ENCODE results near the gene RC3H1. TPM values are rescaled to one million over a fixed set of nuclear protein-coding genes. Genes with fewer than 3 reads are reported as not detected.

Gene RC3H1
- total RNA-seq, 1 donor: 30.7 TPM

GRCh38 chr1:173925306-173926242, 96.6 kb downstream of the RC3H1 start:
- DNase-seq (ENCODE audit: low read depth): no peak
- H3K4me3 ChIP-seq (ENCODE audit: low read depth, low read length): no peak overlapping the region
- TF ChIP-seq, protein P1, sequence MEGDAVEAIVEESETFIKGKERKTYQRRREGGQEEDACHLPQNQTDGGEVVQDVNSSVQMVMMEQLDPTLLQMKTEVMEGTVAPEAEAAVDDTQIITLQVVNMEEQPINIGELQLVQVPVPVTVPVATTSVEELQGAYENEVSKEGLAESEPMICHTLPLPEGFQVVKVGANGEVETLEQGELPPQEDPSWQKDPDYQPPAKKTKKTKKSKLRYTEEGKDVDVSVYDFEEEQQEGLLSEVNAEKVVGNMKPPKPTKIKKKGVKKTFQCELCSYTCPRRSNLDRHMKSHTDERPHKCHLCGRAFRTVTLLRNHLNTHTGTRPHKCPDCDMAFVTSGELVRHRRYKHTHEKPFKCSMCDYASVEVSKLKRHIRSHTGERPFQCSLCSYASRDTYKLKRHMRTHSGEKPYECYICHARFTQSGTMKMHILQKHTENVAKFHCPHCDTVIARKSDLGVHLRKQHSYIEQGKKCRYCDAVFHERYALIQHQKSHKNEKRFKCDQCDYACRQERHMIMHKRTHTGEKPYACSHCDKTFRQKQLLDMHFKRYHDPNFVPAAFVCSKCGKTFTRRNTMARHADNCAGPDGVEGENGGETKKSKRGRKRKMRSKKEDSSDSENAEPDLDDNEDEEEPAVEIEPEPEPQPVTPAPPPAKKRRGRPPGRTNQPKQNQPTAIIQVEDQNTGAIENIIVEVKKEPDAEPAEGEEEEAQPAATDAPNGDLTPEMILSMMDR (IDR thresholded peaks at IDR 0.05; ENCODE audit: insufficient read depth, low read depth, low read length): no peak

DNA sequence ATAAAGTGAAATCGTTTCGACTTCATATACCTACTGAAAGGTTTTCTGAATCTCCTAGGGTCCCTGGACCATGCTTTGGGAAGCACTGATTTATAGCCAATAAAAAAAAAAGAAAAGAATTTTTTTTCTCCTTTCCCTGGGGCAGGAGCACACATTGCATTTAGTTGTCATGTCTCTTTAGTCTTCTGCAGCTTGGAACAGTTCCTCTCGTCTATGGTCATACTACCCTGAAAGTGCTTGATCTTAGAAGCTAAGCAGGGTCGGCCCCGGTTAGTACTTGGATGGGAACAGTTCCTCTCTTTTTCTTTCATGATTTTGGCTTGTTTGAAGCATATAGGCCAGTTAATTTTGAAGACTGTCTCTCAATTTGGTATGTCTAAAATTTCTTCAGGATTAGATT, 101.3 kb downstream of the RC3H1 start:
- no peak overlapping the region for H3K4me3 ChIP-seq (ENCODE audit: low read depth, low read length)
- no peak for DNase-seq (ENCODE audit: low read depth)
- TF ChIP-seq, protein P1 (IDR thresholded peaks at IDR 0.05; ENCODE audit: insufficient read depth, low read depth, low read length): no peak

GRCh38 chr1:173917635-173918493, 104.3 kb downstream of the RC3H1 start:
- no peak for DNase-seq (ENCODE audit: low read depth)

GRCh38 chr1:173917149-173917548, 105.0 kb downstream of the RC3H1 start, which contains the start of gene SERPINC1:
TSS of gene SERPINC1 (minus strand) at chr1:173917327. CDS start at chr1:173917259, 68 bp downstream.
- H3K4me3 ChIP-seq (ENCODE audit: low read depth, low read length): no peak within 1 kb of the TSS
- no peak for DNase-seq (ENCODE audit: low read depth)
- TF ChIP-seq, protein P1 (IDR thresholded peaks at IDR 0.05; ENCODE audit: insufficient read depth, low read depth, low read length): no peak

More at GRCh38 chr1:173917635-173918493, 104.3 kb downstream of the RC3H1 start:
- TF ChIP-seq, protein P1 (IDR thresholded peaks at IDR 0.05; ENCODE audit: insufficient read depth, low read depth, low read length): no peak
- H3K4me3 ChIP-seq (ENCODE audit: low read depth, low read length): no peak overlapping the region

- TF ChIP-seq, protein P1 (IDR thresholded peaks at IDR 0.05; ENCODE audit: insufficient read depth, low read depth, low read length): no peak
Observed at GRCh38 chr1:173916667-173917066, 105.5 kb downstream of the RC3H1 start.

GRCh38 chr1:173915596-173915995, 106.6 kb downstream of the RC3H1 start:
- TF ChIP-seq, protein P1 (IDR thresholded peaks at IDR 0.05; ENCODE audit: insufficient read depth, low read depth, low read length): no peak
- DNase-seq (ENCODE audit: low read depth): no peak
- H3K4me3 ChIP-seq (ENCODE audit: low read depth, low read length): no peak overlapping the region

More at GRCh38 chr1:173916667-173917066, 105.5 kb downstream of the RC3H1 start:
- DNase-seq (ENCODE audit: low read depth): no peak
- no peak overlapping the region for H3K4me3 ChIP-seq (ENCODE audit: low read depth, low read length)

Data from fibroblast of villous mesenchyme (primary cell).